Activated T-cell treated with anti-CD3 and anti-CD28 coated beads for 48 hours (primary cell): ENCODE measurements around the gene LYPLA2.
"Not testable (repeated sequence)": the region's sequence is repeated elsewhere in the genome, so short reads cannot be mapped to it uniquely, and the experiment has no call there.

Experiments
- DNase-seq: peaks from one replicate; pipeline ENCODE4 v3.0.0-alpha.2; 2020; ENCODE audit warnings: low read depth

Gene LYPLA2

GRCh38 chr1:23801338-23801748, 10.4 kb downstream of the LYPLA2 start:
- DNase-seq: no peak

GRCh38 chr1:23801876-23802275, 10.9 kb downstream of the LYPLA2 start:
- DNase-seq: no peak

GRCh38 chr1:23802809-23803342, 11.9 kb downstream of the LYPLA2 start:
- DNase-seq: not testable (repeated sequence)

GRCh38 chr1:23803674-23804073, 12.7 kb downstream of the LYPLA2 start:
- no peak for DNase-seq

GRCh38 chr1:23804183-23804835, 13.4 kb downstream of the LYPLA2 start:
- DNase-seq: no peak

GRCh38 chr1:23805025-23805424, 14.1 kb downstream of the LYPLA2 start:
- DNase-seq: no peak

GRCh38 chr1:23806280-23806679, 15.3 kb downstream of the LYPLA2 start:
- DNase-seq: no peak

- no peak for DNase-seq
These were observed 16.5 kb downstream of the LYPLA2 start for GRCh38 chr1:23807453-23807852.

- peak; percentile 77 for DNase-seq
These were observed 18.8 kb downstream of the LYPLA2 start for GRCh38 chr1:23809751-23810171.

- DNase-seq: peak; percentile 46
These were observed 20.0 kb downstream of the LYPLA2 start for GRCh38 chr1:23810818-23811540.

- no peak for DNase-seq
These were observed 23.1 kb downstream of the LYPLA2 start for GRCh38 chr1:23814016-23814415.

GRCh38 chr1:23816361-23816760, 25.4 kb downstream of the LYPLA2 start:
- DNase-seq: no peak

- no peak for DNase-seq
These were observed 26.0 kb downstream of the LYPLA2 start for GRCh38 chr1:23816906-23817305.

GRCh38 chr1:23817633-23818032, 26.7 kb downstream of the LYPLA2 start:
- no peak for DNase-seq

GRCh38 chr1:23823767-23824166, 32.8 kb downstream of the LYPLA2 start:
- no peak for DNase-seq

GRCh38 chr1:23824711-23825075, 33.7 kb downstream of the LYPLA2 start:
- DNase-seq: no peak

GRCh38 chr1:23825076-23825761, 34.3 kb downstream of the LYPLA2 start, which contains the start of gene HMGCL:
Gene HMGCL (minus strand): TSS chr1:23825429. CDS start chr1:23825415, 14 bp downstream.
- peak; percentile 88 for DNase-seq

GRCh38 chr1:23825762-23826522, 35.0 kb downstream of the LYPLA2 start:
- no peak for DNase-seq

- not testable (repeated sequence) for DNase-seq
These were observed 35.6 kb downstream of the LYPLA2 start for GRCh38 chr1:23826590-23826989.

GRCh38 chr1:23827717-23828116, 36.8 kb downstream of the LYPLA2 start:
- DNase-seq: no peak

- DNase-seq: not testable (repeated sequence)
These were observed 43.2 kb downstream of the LYPLA2 start for GRCh38 chr1:23834156-23834555.

- no peak for DNase-seq
These were observed 45.1 kb downstream of the LYPLA2 start for GRCh38 chr1:23836037-23836436.
